Measurements from ENCODE around the gene SLC16A2.

Gene SLC16A2

GRCh38 chrX:74536152-74536831 lies 115.0 kb downstream of the SLC16A2 start:
- DNase-seq (ENCODE audit: low read depth, low spot score), result peak; percentile 48

- no peak for DNase-seq (ENCODE audit: low read depth, low spot score)
Measured at GRCh38 chrX:74536832-74537371, 115.6 kb downstream of the SLC16A2 start.

DNA sequence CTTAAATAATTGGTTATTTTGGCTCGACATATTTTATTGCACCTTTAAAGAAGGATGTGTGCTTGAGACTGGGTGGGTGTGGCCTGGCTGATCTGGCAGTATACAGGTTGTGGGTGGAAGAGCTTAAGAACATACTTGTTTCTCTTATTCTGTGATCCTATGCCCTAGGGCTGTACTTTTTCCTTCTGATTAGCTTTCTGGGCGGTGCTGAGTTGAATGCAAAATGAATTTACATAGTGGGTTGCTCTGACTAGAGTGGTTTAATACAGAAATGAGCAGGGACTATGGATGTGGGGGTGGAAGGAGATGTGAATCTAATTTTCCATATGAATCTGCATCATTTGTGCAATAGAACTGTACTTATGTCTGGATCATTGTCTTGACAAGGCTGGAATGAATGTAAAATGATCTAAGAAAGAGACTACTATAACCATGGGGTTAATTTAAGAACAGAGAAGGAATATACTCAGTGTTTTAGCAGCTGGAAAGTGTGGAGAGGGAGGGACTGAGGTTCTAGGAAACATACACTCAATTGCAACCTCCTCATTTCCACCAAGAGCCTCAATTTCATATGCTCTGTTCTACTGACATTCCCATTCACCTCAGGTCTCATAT lies 119.4 kb downstream of the SLC16A2 start:
- DNase-seq (ENCODE audit: low read depth, low spot score), result no peak

GRCh38 chrX:74545880-74546523 lies 124.7 kb downstream of the SLC16A2 start:
- DNase-seq (ENCODE audit: low read depth, low spot score), result no peak

- DNase-seq (ENCODE audit: low read depth, low spot score), result no peak
Measured at GRCh38 chrX:74546984-74547383, 125.7 kb downstream of the SLC16A2 start.

GRCh38 chrX:74550295-74550802 lies 129.1 kb downstream of the SLC16A2 start:
- DNase-seq (ENCODE audit: low read depth, low spot score), result peak; percentile 47

DNA sequence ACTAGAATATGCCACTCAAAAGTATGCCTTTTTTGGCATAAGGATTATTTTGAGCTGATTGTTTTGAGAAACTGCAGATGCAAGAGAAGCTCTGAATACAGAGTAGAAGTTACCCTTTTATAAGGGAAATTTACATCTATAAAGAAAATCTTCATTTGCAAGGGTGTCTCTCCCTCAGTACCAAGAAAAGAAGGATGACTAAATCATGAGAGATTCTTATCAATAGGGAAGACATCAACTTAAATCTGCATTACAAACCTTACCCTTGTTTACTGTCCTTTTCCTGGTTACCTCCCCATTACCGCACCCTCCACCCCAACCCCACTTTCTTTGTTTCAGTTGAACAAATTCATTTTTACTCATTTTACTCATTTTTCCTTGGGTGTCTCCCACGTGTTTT lies 130.6 kb downstream of the SLC16A2 start:
- DNase-seq (ENCODE audit: low read depth, low spot score), result no peak

- DNase-seq (ENCODE audit: low read depth, low spot score), result no peak
Measured at GRCh38 chrX:74557378-74557777, 136.1 kb downstream of the SLC16A2 start.

- DNase-seq (ENCODE audit: low read depth, low spot score), result no peak
Measured at GRCh38 chrX:74578137-74578536, 156.8 kb downstream of the SLC16A2 start.

GRCh38 chrX:74579597-74580198 lies 158.4 kb downstream of the SLC16A2 start:
- DNase-seq (ENCODE audit: low read depth, low spot score), result peak; percentile 1

All from brain pericyte (primary cell).